ENCODE measurements around the gene EBLN2.

- no peak for TF ChIP-seq CTCF (IDR thresholded peaks at IDR 0.05)
- no peak for TF ChIP-seq POLR2A (IDR thresholded peaks at IDR 0.05)
- TF ChIP-seq EP300 (IDR thresholded peaks at IDR 0.05), result no peak
Measured at GRCh38 chr3:73096169-73096568, 34.7 kb downstream of the EBLN2 start.

Measured in ovary (tissue), 3 donors.